Measurements from ENCODE around the gene COL19A1.

DNA sequence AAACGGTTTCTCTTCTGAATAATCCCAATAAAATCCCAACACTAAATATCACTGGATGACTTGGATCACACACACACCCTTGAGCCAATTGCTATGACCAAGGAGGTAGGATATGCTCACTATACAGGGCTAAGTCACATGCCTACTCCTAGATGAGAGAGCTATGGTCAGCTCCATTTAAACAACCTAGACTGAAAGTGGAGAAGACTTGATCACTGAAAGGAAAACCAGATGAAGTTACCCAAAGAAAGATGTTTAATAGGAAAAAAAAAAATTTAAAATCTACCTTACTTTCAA lies 18.9 kb upstream of the COL19A1 start:
- TF ChIP-seq, protein P1, sequence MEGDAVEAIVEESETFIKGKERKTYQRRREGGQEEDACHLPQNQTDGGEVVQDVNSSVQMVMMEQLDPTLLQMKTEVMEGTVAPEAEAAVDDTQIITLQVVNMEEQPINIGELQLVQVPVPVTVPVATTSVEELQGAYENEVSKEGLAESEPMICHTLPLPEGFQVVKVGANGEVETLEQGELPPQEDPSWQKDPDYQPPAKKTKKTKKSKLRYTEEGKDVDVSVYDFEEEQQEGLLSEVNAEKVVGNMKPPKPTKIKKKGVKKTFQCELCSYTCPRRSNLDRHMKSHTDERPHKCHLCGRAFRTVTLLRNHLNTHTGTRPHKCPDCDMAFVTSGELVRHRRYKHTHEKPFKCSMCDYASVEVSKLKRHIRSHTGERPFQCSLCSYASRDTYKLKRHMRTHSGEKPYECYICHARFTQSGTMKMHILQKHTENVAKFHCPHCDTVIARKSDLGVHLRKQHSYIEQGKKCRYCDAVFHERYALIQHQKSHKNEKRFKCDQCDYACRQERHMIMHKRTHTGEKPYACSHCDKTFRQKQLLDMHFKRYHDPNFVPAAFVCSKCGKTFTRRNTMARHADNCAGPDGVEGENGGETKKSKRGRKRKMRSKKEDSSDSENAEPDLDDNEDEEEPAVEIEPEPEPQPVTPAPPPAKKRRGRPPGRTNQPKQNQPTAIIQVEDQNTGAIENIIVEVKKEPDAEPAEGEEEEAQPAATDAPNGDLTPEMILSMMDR (conservative IDR thresholded peaks at IDR 0.05; ENCODE audit: low read depth in 2 of 2) = no peak
- no peak for TF ChIP-seq NANOG (IDR thresholded peaks at IDR 0.05; ENCODE audit: borderline replicate concordance)
- TF ChIP-seq, protein P2, sequence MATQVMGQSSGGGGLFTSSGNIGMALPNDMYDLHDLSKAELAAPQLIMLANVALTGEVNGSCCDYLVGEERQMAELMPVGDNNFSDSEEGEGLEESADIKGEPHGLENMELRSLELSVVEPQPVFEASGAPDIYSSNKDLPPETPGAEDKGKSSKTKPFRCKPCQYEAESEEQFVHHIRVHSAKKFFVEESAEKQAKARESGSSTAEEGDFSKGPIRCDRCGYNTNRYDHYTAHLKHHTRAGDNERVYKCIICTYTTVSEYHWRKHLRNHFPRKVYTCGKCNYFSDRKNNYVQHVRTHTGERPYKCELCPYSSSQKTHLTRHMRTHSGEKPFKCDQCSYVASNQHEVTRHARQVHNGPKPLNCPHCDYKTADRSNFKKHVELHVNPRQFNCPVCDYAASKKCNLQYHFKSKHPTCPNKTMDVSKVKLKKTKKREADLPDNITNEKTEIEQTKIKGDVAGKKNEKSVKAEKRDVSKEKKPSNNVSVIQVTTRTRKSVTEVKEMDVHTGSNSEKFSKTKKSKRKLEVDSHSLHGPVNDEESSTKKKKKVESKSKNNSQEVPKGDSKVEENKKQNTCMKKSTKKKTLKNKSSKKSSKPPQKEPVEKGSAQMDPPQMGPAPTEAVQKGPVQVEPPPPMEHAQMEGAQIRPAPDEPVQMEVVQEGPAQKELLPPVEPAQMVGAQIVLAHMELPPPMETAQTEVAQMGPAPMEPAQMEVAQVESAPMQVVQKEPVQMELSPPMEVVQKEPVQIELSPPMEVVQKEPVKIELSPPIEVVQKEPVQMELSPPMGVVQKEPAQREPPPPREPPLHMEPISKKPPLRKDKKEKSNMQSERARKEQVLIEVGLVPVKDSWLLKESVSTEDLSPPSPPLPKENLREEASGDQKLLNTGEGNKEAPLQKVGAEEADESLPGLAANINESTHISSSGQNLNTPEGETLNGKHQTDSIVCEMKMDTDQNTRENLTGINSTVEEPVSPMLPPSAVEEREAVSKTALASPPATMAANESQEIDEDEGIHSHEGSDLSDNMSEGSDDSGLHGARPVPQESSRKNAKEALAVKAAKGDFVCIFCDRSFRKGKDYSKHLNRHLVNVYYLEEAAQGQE (IDR thresholded peaks at IDR 0.05; ENCODE audit: unreplicated experiment) = no peak
- no peak for TF ChIP-seq CREB1 (CRISPR knock-in tag; IDR thresholded peaks at IDR 0.05; ENCODE audit: low read depth)
- TF ChIP-seq EZH2 (IDR thresholded peaks at IDR 0.05; ENCODE audit: low read depth, unreplicated experiment) = no peak
- TF ChIP-seq EZH2phosphoT487 (IDR thresholded peaks at IDR 0.05; ENCODE audit: unreplicated experiment) = no peak
- no peak for TF ChIP-seq JUNB (IDR thresholded peaks at IDR 0.05; ENCODE audit: unreplicated experiment)
- TF ChIP-seq POLR2AphosphoS5 (IDR thresholded peaks at IDR 0.05; ENCODE audit: low read depth) = no peak
- TF ChIP-seq ZNF331 (CRISPR knock-in tag; IDR thresholded peaks at IDR 0.05; ENCODE audit: low read depth) = no peak

Measured in GM23338 (cell line).